ENCODE results near the gene UVSSA. TPM values are rescaled to one million over a fixed set of nuclear protein-coding genes. Genes with fewer than 3 reads are reported as not detected.

Gene UVSSA
- polyA plus RNA-seq, 1 donor from 2014 or later: 13.3 TPM

GRCh38 chr4:1356181-1356998 is 9.4 kb downstream of the UVSSA start:
- Histone ChIP-seq H4K20me1 (ENCODE audit: insufficient read depth) (no peaks in the 10 kb centered on the region), H3K4me3 (ENCODE audit: low read length) (no peak overlapping the region), H3K27ac (ENCODE audit: low read length) (no peak overlapping the region), H3K9me3 (ENCODE audit: low read length) (no peaks in the 10 kb centered on the region), H3K9me2 (ENCODE audit: insufficient read depth, low read length) (no peaks in the 10 kb centered on the region), H3K27me3 (ENCODE audit: insufficient read depth, low read depth, low read length) (no peaks in the 10 kb centered on the region), H3K36me3 (ENCODE audit: insufficient read depth, low read length) (no peaks in the 10 kb centered on the region), H3K9ac (ENCODE audit: low read length) (no peak overlapping the region), H2AFZ (ENCODE audit: low read depth, low read length) (no peak overlapping the region), H3K79me2 (replicated peaks; ENCODE audit: insufficient read depth, low read length) (no peaks in the 10 kb centered on the region), H3F3A (ENCODE audit: insufficient read depth, low read length, poor library complexity, severe bottlenecking) (no peaks in the 10 kb centered on the region), H3K4me2 (ENCODE audit: low read length) (no peak overlapping the region)
- TF ChIP-seq MXI1 (conservative IDR thresholded peaks at IDR 0.05; ENCODE audit: poor library complexity, severe bottlenecking) (peak; percentile 29), EZH2 (IDR thresholded peaks at IDR 0.05; ENCODE audit: borderline replicate concordance, insufficient read depth, low read length, poor library complexity, severe bottlenecking) (no peak), TAF1 (IDR thresholded peaks at IDR 0.05; ENCODE audit: low read depth) (no peak), EP300 (conservative IDR thresholded peaks at IDR 0.05; ENCODE audit: poor library complexity, severe bottlenecking) (no peak), REST (IDR thresholded peaks at IDR 0.05; ENCODE audit: borderline replicate concordance) (no peak), POLR2AphosphoS5 (IDR thresholded peaks at IDR 0.05) (no peak), SMC3 (conservative IDR thresholded peaks at IDR 0.05; ENCODE audit: poor library complexity) (peak; percentile 95), CTCF (IDR thresholded peaks at IDR 0.05; ENCODE audit: poor library complexity, severe bottlenecking) (peak; percentile 88), RAD21 (conservative IDR thresholded peaks at IDR 0.05) (peak; percentile 88)

GRCh38 chr4:1357356-1358248 is 10.6 kb downstream of the UVSSA start:
- no peak overlapping the region for H3K9ac ChIP-seq (ENCODE audit: low read length)

More at GRCh38 chr4:1357356-1358248, 10.6 kb downstream of the UVSSA start:
- H3K27me3 ChIP-seq (ENCODE audit: insufficient read depth, low read depth, low read length): no peaks in the 10 kb centered on the region
- H3K9me2 ChIP-seq (ENCODE audit: insufficient read depth, low read length): no peaks in the 10 kb centered on the region
- TF ChIP-seq EZH2 (IDR thresholded peaks at IDR 0.05; ENCODE audit: borderline replicate concordance, insufficient read depth, low read length, poor library complexity, severe bottlenecking) (no peak), POLR2AphosphoS5 (IDR thresholded peaks at IDR 0.05) (no peak), RAD21 (conservative IDR thresholded peaks at IDR 0.05) (no peak)
- peak overlapping the region; percentile 3 for H3K27ac ChIP-seq (ENCODE audit: low read length)
- peak overlapping the region; percentile 33 for H3K4me3 ChIP-seq (ENCODE audit: low read length)
- no peaks in the 10 kb centered on the region for H3K36me3 ChIP-seq (ENCODE audit: insufficient read depth, low read length)
- H3K79me2 ChIP-seq (replicated peaks; ENCODE audit: insufficient read depth, low read length): no peaks in the 10 kb centered on the region
- H3K4me2 ChIP-seq (ENCODE audit: low read length): no peak overlapping the region
- no peak overlapping the region for H2AFZ ChIP-seq (ENCODE audit: low read depth, low read length)
- no peaks in the 10 kb centered on the region for H3K9me3 ChIP-seq (ENCODE audit: low read length)
- no peaks in the 10 kb centered on the region for H4K20me1 ChIP-seq (ENCODE audit: insufficient read depth)
- no peaks in the 10 kb centered on the region for H3F3A ChIP-seq (ENCODE audit: insufficient read depth, low read length, poor library complexity, severe bottlenecking)

Measured in neural cell (in vitro differentiated cells).